Mesendoderm (in vitro differentiated cells): ENCODE data around the gene PANK2.

ENCODE experiments used
- DNase-seq: peaks from one replicate; pipeline ENCODE4 v3.0.0; 2013
- H2AK5ac ChIP-seq: 2 replicates; pipeline ENCODE4 v1.6.1; 2013; ENCODE audit warnings: low read length, inconsistent platforms
- H2BK120ac ChIP-seq: 2 replicates; pipeline ENCODE4 v1.6.1; 2013; ENCODE audit warnings: low read depth, mild to moderate bottlenecking, low read length, moderate library complexity, mixed read lengths
- H2BK15ac ChIP-seq: replicated peaks from 2 replicates; pipeline ENCODE4 v1.6.1; 2013; ENCODE audit warnings: low read depth, mild to moderate bottlenecking, moderate library complexity
- H2BK5ac ChIP-seq: 2 replicates; pipeline ENCODE4 v1.6.1; 2013; ENCODE audit warnings: low read length, inconsistent platforms
- H3K18ac ChIP-seq: 2 replicates; pipeline ENCODE4 v1.6.1; 2013; ENCODE audit warnings: mild to moderate bottlenecking, low read length, mixed read lengths
- H3K23ac ChIP-seq: one replicate; pipeline ENCODE4 v1.6.1; 2013; ENCODE audit warnings: low read length
- H3K27ac ChIP-seq: 2 replicates; pipeline ENCODE4 v1.5.1; 2013; ENCODE audit warnings: low read depth, mild to moderate bottlenecking, inconsistent platforms, low read length, moderate library complexity
- H3K27me3 ChIP-seq: 2 replicates; pipeline ENCODE4 v1.6.1; 2013; ENCODE audit warnings: low read length, control low read depth, mild to moderate bottlenecking, inconsistent platforms; ENCODE audit not compliant: insufficient read depth, poor library complexity
- H3K36me3 ChIP-seq: 2 replicates; pipeline ENCODE4 v1.6.1; 2013; ENCODE audit warnings: low read length, inconsistent platforms; ENCODE audit not compliant: control insufficient read depth, insufficient read depth
- H3K4ac ChIP-seq: one replicate; pipeline ENCODE4 v1.6.1; 2013; ENCODE audit warnings: low read depth, mild to moderate bottlenecking, low read length, moderate library complexity
- H3K4me1 ChIP-seq: 2 replicates; pipeline ENCODE4 v1.6.1; 2013; ENCODE audit warnings: low read depth, low read length, inconsistent platforms; ENCODE audit not compliant: control insufficient read depth
- H3K4me2 ChIP-seq: 2 replicates; pipeline ENCODE4 v1.6.1; 2013; ENCODE audit warnings: low read length
- H3K4me3 ChIP-seq: 2 replicates; pipeline ENCODE4 v1.5.1; 2013; ENCODE audit warnings: mild to moderate bottlenecking, low read length
- H3K56ac ChIP-seq: one replicate; pipeline ENCODE4 v1.6.1; 2013; ENCODE audit warnings: low read length
- H3K79me1 ChIP-seq: 2 replicates; pipeline ENCODE4 v1.6.1; 2013; ENCODE audit warnings: low read length, inconsistent platforms
- H3K79me2 ChIP-seq: 2 replicates; pipeline ENCODE4 v1.6.1; 2013; ENCODE audit warnings: mild to moderate bottlenecking, low read length; ENCODE audit not compliant: control insufficient read depth, insufficient read depth
- H3K9ac ChIP-seq: 2 replicates; pipeline ENCODE4 v1.6.1; 2013; ENCODE audit warnings: low read length, inconsistent platforms
- H4K5ac ChIP-seq: one replicate; pipeline ENCODE4 v1.6.1; 2013; ENCODE audit warnings: low read length
- H4K8ac ChIP-seq: one replicate; pipeline ENCODE4 v1.6.1; 2013; ENCODE audit warnings: low read depth, mild to moderate bottlenecking, control low read depth, low read length, moderate library complexity
- WGBS: extraction: QIAGEN DNeasy Blood & Tissue Kit; methylation state at CpG from one replicate; pipeline ENCODE4 v1.1.7; 2013; ENCODE audit warnings: low lambda C conversion rate, missing lambda C conversion rate; ENCODE audit not compliant: insufficient coverage; ENCODE audit errors: extremely low coverage; 5-methylcytosine and 5-hydroxymethylcytosine counted together

The PANK2 gene

GRCh38 chr20:3925113-3925695 is 36.0 kb downstream of the PANK2 start:
- H2BK15ac ChIP-seq, result no peak overlapping the region
- H4K8ac ChIP-seq, result no peak overlapping the region
- no peak overlapping the region for H3K4ac ChIP-seq
- H3K79me1 ChIP-seq, result peaks cover 14% of the 10 kb centered on the region
- DNase-seq, result no peak
- no peak overlapping the region for H3K18ac ChIP-seq
- H3K27me3 ChIP-seq, result no peaks in the 10 kb centered on the region
- peaks cover 9% of the 10 kb centered on the region for H3K36me3 ChIP-seq
- no peak overlapping the region for H4K5ac ChIP-seq
- H2BK120ac ChIP-seq, result no peak overlapping the region
- H3K4me2 ChIP-seq, result no peak overlapping the region
- peaks cover 13% of the 10 kb centered on the region for H3K79me2 ChIP-seq
- H3K4me3 ChIP-seq, result no peak overlapping the region
- H3K9ac ChIP-seq, result no peak overlapping the region
- H3K56ac ChIP-seq, result no peak overlapping the region
- no peak overlapping the region for H3K23ac ChIP-seq
- WGBS, result no CpG with 5 or more reads among the region's 11 CpGs
- no peak overlapping the region for H3K27ac ChIP-seq
- H2BK5ac ChIP-seq, result no peak overlapping the region
- H3K4me1 ChIP-seq, result no peaks in the 10 kb centered on the region
- H2AK5ac ChIP-seq, result no peak overlapping the region

- no peak overlapping the region for H3K4me2 ChIP-seq
- H4K5ac ChIP-seq, result no peak overlapping the region
- H3K23ac ChIP-seq, result no peak overlapping the region
- peaks cover 11% of the 10 kb centered on the region for H3K79me2 ChIP-seq
- H2BK15ac ChIP-seq, result no peak overlapping the region
- no peak overlapping the region for H3K4me3 ChIP-seq
- no peak overlapping the region for H3K27ac ChIP-seq
- no peak for DNase-seq
- no peak overlapping the region for H3K56ac ChIP-seq
- H3K4ac ChIP-seq, result no peak overlapping the region
- H3K79me1 ChIP-seq, result peaks cover 14% of the 10 kb centered on the region
- H4K8ac ChIP-seq, result no peak overlapping the region
- H3K9ac ChIP-seq, result no peak overlapping the region
- no peak overlapping the region for H2BK5ac ChIP-seq
- no peak overlapping the region for H2BK120ac ChIP-seq
- H3K27me3 ChIP-seq, result no peaks in the 10 kb centered on the region
- H3K36me3 ChIP-seq, result peaks cover 8% of the 10 kb centered on the region
- H3K4me1 ChIP-seq, result no peaks in the 10 kb centered on the region
- no peak overlapping the region for H3K18ac ChIP-seq
- H2AK5ac ChIP-seq, result no peak overlapping the region
- no CpG with 5 or more reads among the region's 9 CpGs for WGBS
These were observed 36.9 kb downstream of the PANK2 start for GRCh38 chr20:3925899-3926638.

- H3K4me1 ChIP-seq, result no peaks in the 10 kb centered on the region
- H3K79me1 ChIP-seq, result peaks cover 7% of the 10 kb centered on the region
- no peak overlapping the region for H3K18ac ChIP-seq
- H3K79me2 ChIP-seq, result peaks cover under 1% of the 10 kb centered on the region
- no peak overlapping the region for H2AK5ac ChIP-seq
- no CpG with 5 or more reads among the region's 10 CpGs for WGBS
- H3K23ac ChIP-seq, result no peak overlapping the region
- no peak overlapping the region for H2BK120ac ChIP-seq
- H4K5ac ChIP-seq, result no peak overlapping the region
- no peak overlapping the region for H4K8ac ChIP-seq
- H3K27ac ChIP-seq, result no peak overlapping the region
- no peak overlapping the region for H2BK5ac ChIP-seq
- no peaks in the 10 kb centered on the region for H3K27me3 ChIP-seq
- H3K9ac ChIP-seq, result no peak overlapping the region
- peaks cover 7% of the 10 kb centered on the region for H3K36me3 ChIP-seq
- no peak overlapping the region for H3K56ac ChIP-seq
- H3K4me2 ChIP-seq, result no peak overlapping the region
- no peak overlapping the region for H3K4ac ChIP-seq
- DNase-seq, result peak; percentile 64
- H3K4me3 ChIP-seq, result no peak overlapping the region
- H2BK15ac ChIP-seq, result no peak overlapping the region
These were observed 38.5 kb downstream of the PANK2 start for GRCh38 chr20:3927486-3928291.

- Histone ChIP-seq H2BK120ac (no peak overlapping the region), H3K56ac (no peak overlapping the region), H3K27me3 (no peaks in the 10 kb centered on the region), H3K36me3 (peaks cover 5% of the 10 kb centered on the region), H2AK5ac (no peak overlapping the region), H3K23ac (no peak overlapping the region), H2BK15ac (no peak overlapping the region), H3K27ac (no peak overlapping the region), H3K79me2 (no peaks in the 10 kb centered on the region), H3K4ac (no peak overlapping the region), H3K18ac (no peak overlapping the region), H3K9ac (no peak overlapping the region), H4K8ac (no peak overlapping the region), H3K4me1 (no peaks in the 10 kb centered on the region), H3K4me3 (no peak overlapping the region), H4K5ac (no peak overlapping the region), H2BK5ac (no peak overlapping the region), H3K79me1 (peaks cover 4% of the 10 kb centered on the region), H3K4me2 (no peak overlapping the region)
- no CpG with 5 or more reads among the region's 2 CpGs for WGBS
- DNase-seq, result no peak
These were observed 40.5 kb downstream of the PANK2 start for GRCh38 chr20:3929713-3930060.

GRCh38 chr20:3930265-3931206 is 41.3 kb downstream of the PANK2 start:
- no peak for DNase-seq
- Histone ChIP-seq H3K4ac (no peak overlapping the region), H2BK5ac (no peak overlapping the region), H3K4me2 (no peak overlapping the region), H3K27ac (no peak overlapping the region), H3K27me3 (no peaks in the 10 kb centered on the region), H4K8ac (no peak overlapping the region), H3K9ac (no peak overlapping the region), H2AK5ac (no peak overlapping the region), H3K79me1 (no peaks in the 10 kb centered on the region), H3K56ac (no peak overlapping the region), H3K36me3 (peaks cover 5% of the 10 kb centered on the region), H2BK120ac (no peak overlapping the region), H3K4me1 (no peaks in the 10 kb centered on the region), H3K79me2 (no peaks in the 10 kb centered on the region), H3K23ac (no peak overlapping the region), H3K4me3 (no peak overlapping the region), H2BK15ac (no peak overlapping the region), H4K5ac (no peak overlapping the region), H3K18ac (no peak overlapping the region)
- WGBS, result no CpG with 5 or more reads among the region's 6 CpGs
